ENCODE data around the gene DMPK. TPM values are rescaled to one million over a fixed set of nuclear protein-coding genes. Genes with fewer than 3 reads are reported as not detected.

Gene DMPK
- total RNA-seq, 1 donor from 2014 or later, result 29.0 TPM

GRCh38 chr19:45767881-45768654 is 14.2 kb downstream of the DMPK start:
- no peaks in the 10 kb centered on the region for H3K9me3 ChIP-seq
- intact Hi-C loops (cut with DNase I), result no loop called here
- DNase-seq (ENCODE audit: extremely low spot score in 2 of 2), result peak in 1 of 2 donors; percentile 92
- no peaks in the 10 kb centered on the region for H3K27me3 ChIP-seq
- TF ChIP-seq POLR2A (IDR thresholded peaks at IDR 0.05), result peak in 1 of 2 donors; percentile 10
- TF ChIP-seq POLR2AphosphoS5 (IDR thresholded peaks at IDR 0.05; ENCODE audit: insufficient read depth in 1 of 2, low read depth in 1 of 2), result peak in 1 of 2 donors; percentile 5
- no peak for TF ChIP-seq CTCF (IDR thresholded peaks at IDR 0.05)
- H3K36me3 ChIP-seq, result peaks cover 0 to 7% of the 10 kb centered on the region in 2 donors
- peak overlapping the region; percentile 98 for H3K27ac ChIP-seq
- H3K4me3 ChIP-seq, result peak overlapping the region; percentile 58 to 80
- H3K4me1 ChIP-seq, result peaks cover 58% of the 10 kb centered on the region

- peak in 1 of 2 donors; percentile 93 for DNase-seq (ENCODE audit: extremely low spot score in 2 of 2)
- Histone ChIP-seq H3K36me3 (peaks cover 0 to 7% of the 10 kb centered on the region in 2 donors), H3K9me3 (no peaks in the 10 kb centered on the region), H3K27me3 (no peaks in the 10 kb centered on the region), H3K4me1 (peaks cover 58% of the 10 kb centered on the region), H3K4me3 (peak overlapping the region; percentile 58 to 80), H3K27ac (peak overlapping the region; percentile 98)
- TF ChIP-seq POLR2A (IDR thresholded peaks at IDR 0.05) (peak in 1 of 2 donors; percentile 56), CTCF (IDR thresholded peaks at IDR 0.05) (no peak), POLR2AphosphoS5 (IDR thresholded peaks at IDR 0.05; ENCODE audit: insufficient read depth in 1 of 2, low read depth in 1 of 2) (peak in 1 of 2 donors; percentile 90)
- intact Hi-C loops (cut with DNase I), result no loop called here
Measured at GRCh38 chr19:45767410-45767880, 14.8 kb downstream of the DMPK start.

- no peaks in the 10 kb centered on the region for H3K27me3 ChIP-seq
- H3K4me1 ChIP-seq, result peaks cover 58% of the 10 kb centered on the region
- peak overlapping the region; percentile 98 for H3K27ac ChIP-seq
- intact Hi-C loops (cut with DNase I), result no loop called here
- H3K4me3 ChIP-seq, result peak overlapping the region; percentile 58 to 80
- H3K9me3 ChIP-seq, result no peaks in the 10 kb centered on the region
- H3K36me3 ChIP-seq, result peaks cover 0 to 7% of the 10 kb centered on the region in 2 donors
- no peak for TF ChIP-seq POLR2AphosphoS5 (IDR thresholded peaks at IDR 0.05; ENCODE audit: insufficient read depth in 1 of 2, low read depth in 1 of 2)
- no peak for TF ChIP-seq POLR2A (IDR thresholded peaks at IDR 0.05)
- no peak for TF ChIP-seq CTCF (IDR thresholded peaks at IDR 0.05)
- peak in 1 of 2 donors; percentile 92 for DNase-seq (ENCODE audit: extremely low spot score in 2 of 2)
Measured at GRCh38 chr19:45766869-45767346, 15.4 kb downstream of the DMPK start.

GRCh38 chr19:45766296-45766868 is 15.9 kb downstream of the DMPK start:
- no peak for DNase-seq (ENCODE audit: extremely low spot score in 2 of 2)
- Histone ChIP-seq H3K9me3 (no peaks in the 10 kb centered on the region), H3K27me3 (no peaks in the 10 kb centered on the region), H3K4me3 (peak overlapping the region; percentile 58 to 80), H3K36me3 (peaks cover 0 to 7% of the 10 kb centered on the region in 2 donors), H3K27ac (peak overlapping the region; percentile 98), H3K4me1 (peaks cover 56% of the 10 kb centered on the region)
- TF ChIP-seq POLR2AphosphoS5 (IDR thresholded peaks at IDR 0.05; ENCODE audit: insufficient read depth in 1 of 2, low read depth in 1 of 2) (no peak), CTCF (IDR thresholded peaks at IDR 0.05) (no peak), POLR2A (IDR thresholded peaks at IDR 0.05) (no peak)
- intact Hi-C loops (cut with DNase I), result no loop called here
